GM18858 (cell line): ENCODE measurements around the gene EDIL3.
"Not testable (repeated sequence)": the region's sequence is repeated elsewhere in the genome, so short reads cannot be mapped to it uniquely, and the experiment has no call there.

Source experiments
- ATAC-seq: cut with Tn5 transposase; IDR thresholded peaks from one replicate; pipeline ENCODE4 v1.9.1; 2021; ENCODE audit not compliant: unreplicated experiment

Gene EDIL3

DNA sequence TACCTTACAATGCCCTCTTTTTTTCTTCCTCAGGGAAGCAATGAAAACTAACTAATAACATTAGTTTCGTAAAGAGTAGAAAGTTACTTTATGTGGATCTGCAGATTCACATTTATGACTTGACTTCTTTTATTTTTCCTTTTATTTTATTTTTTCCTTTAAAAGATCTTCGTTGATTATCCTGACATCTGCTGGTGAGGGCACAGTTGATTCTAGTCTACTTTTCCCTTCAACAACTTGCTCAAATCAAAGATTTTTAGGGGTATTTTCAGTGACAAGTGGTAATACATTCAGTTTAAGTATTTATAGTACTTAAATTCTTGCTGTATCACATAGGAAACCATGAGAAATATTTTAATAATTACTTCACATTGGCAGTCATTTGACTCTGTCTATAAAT, 4.9 kb downstream of the EDIL3 start:
- ATAC-seq = no peak

DNA sequence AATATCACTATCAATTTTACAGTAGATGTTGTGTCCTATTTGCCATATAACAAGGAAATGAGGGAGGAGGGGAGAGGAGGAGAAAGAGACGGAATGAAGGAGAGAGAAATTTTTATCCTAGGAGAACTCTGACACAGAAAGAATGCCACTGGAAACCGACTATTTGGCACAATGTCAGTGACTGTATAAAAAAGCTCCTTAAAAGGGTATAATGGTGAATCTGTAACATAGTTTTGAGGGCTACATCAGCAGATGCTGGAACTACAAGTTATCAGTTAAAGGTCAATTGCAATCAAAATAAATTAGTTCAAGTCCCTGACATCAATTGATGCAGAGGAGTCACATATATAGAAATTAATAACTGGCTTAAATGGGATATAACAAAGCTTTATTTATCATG, 5.7 kb downstream of the EDIL3 start:
- ATAC-seq = no peak

DNA sequence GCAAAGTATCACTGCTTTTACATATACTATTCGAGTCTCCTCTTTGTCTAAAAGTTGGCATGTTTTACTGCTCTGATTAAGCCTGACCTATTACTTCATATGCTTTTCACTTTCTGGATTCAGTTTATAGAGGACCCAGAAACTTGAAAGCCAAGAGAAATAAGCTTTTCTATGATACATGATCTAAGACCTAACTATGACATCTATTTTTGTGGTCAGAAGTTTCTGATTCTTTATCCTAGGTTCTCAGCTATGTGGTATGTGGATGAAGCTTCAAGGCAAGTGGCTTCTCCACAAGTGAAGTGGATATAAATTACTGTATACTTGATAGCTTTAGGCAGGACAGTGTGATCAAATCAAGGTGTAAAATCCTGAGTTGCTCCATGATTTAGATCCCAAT, 6.3 kb downstream of the EDIL3 start:
- ATAC-seq = no peak

DNA sequence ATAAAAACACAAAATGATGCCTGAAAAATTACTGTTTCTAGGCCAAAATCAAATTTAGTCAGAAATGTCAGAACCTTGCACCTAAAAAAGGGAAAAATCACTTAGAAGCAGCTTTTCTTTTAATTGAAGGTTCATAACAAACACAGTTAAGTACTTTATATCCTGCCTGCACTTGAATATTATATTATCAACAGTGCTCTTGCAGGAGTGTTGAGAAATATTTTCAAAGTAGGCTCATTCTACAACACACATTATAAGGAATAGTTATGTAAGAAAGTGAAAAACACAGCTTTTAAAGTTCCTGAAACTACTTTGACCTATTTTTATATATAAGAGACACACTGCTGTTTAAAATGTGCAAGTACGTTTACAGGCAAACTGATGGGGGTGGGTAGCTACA, 8.3 kb downstream of the EDIL3 start:
- ATAC-seq = no peak

DNA sequence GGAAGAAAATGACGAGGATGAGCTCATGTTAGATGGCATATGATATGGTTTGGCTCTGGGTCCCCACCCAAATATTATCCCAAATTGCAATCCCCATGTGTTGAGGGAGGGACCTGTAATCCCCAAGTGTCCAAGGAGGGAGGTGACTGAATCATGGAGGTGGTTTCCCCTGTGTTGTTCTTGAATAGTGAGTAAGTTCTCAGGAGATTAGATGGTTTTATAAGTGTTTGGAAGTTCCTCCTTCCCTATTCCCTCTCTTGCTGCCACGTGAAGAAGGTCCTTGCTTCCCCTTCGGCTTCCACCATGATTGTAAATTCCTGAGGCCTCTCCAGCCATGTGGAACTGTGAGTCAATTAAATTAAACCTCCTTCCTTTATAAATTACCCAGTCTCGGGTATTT, 10.1 kb downstream of the EDIL3 start:
- ATAC-seq = no peak

DNA sequence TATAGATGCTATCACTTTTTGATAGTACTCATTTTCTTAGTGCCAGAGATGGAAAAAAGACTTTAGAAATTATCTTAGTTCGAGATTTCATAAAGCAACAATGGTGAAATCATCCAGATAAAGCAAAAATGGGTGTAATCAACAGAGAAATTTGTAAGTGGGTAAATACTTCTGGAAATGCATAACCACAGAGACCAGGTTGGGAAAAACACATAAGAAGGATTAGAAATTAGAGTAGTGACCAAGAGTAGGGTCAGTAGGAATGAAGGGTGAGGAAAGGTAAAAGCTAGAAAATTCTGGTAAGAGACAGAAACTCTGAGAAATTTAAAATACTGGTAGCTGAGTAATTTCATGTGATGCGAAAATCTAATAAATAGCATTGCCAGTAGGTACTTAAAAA, 11.2 kb downstream of the EDIL3 start:
- ATAC-seq = no peak

DNA sequence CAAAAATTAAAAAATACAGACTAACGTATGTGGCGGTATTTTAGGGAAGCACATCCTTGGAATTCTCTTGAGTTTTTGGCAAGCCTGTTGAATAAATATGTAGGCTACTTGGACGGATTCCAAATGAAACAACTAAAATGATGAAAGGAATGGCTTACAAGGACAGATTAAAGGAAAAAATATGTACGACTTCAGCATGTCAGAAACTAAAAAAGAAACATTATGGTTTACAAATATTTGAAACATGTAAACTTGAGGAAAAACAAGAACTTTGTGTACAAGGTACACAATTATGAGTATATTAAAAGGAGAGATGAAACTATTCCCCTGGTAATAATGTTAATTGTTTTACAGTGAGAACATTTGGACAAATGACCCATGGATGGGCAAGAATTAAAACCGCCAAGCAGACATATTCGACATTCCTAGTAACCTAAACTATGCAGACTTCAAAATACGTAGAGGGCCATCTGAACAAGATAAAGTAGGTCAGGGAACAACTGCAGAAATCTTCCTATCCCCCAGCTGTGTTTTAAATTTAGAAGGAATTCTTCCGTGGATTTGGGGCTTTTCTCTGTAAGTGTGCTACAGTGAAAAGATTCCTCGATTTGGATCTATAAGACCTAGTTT, 12.5 kb downstream of the EDIL3 start:
- ATAC-seq = no peak

DNA sequence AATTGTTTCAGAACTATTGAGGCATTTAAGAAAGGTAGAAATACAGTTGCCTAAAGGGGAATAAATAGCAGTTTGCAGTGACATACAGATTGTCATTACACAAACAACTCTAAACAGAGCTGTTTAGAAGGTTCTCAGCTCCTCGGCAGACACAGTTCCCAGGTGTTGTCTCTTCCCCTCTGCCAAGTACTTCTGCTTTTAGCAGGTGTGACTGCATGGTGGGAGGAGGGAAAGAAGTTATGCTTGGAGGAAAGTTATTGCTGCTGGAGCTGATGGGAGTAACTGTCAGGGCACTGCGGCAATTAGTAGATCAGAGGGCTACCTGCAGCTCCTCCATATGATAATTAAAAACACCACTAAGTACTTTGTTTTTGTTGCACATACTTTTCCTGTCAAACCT, 14.5 kb downstream of the EDIL3 start:
- no peak for ATAC-seq

DNA sequence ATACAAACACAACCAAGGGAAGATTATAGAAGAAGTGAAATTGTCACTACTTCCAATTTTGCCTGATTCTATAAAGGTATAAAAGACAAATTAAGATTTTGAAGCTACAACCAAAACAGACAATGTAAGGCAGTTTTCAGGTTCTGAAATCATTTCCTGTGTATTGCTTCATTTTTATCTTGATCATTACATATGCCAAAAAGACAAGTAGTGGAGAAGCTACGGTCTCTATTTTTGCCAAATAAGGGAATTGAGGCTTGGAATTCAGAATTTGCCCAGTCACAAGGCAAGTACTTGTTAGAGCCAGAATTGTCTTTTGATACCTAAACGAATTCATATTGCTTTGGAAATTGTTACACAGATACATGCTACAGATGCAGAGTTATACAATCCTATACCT, 20.6 kb downstream of the EDIL3 start:
- ATAC-seq = no peak

DNA sequence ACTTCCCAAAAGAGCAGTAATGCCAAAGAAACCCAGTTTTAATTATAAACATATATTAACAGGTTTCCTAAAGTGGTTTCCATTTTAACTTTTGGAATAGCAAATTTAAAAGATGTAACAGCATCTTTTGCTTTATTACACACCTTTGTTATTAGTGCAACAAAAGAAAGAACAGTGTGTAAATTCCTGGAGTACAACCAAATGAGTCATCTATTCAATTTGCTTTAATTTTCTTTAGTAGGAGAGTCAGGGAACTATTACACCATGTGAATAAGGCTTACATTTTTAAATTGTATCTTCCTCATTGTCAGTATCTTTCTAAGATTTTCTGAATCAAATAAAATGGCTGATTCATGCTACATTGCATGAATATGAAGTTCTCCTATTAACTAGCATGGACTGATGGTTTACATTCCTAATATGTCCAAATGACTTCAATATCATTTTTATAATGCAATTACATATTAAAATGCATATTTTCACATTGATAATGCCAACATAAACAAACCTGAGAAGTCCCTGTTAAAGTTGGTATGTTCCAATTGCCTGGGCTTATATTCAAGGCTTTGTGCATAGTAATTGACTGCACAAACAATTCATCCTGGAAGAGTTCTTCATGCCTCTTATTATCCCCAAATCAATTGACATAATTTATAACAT, 22.5 kb downstream of the EDIL3 start:
- ATAC-seq = no peak

DNA sequence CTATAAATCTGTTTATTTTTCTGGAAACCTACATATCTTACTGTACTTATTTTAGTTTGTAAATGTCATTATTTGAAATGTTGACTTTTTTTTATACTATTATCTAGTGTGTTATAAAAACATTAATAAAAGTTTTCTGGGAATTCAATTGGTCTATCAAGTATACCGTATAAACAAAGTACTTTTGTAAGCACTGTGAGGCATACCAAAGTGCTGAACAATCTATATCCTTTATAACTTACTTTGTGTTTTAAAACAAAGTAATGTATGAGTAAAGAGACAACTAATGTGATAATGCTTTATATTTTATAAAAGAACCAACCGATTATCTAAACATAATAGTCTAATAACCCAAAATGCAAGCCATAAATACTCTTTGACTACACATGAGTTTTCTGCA, 23.1 kb downstream of the EDIL3 start:
- ATAC-seq = no peak

DNA sequence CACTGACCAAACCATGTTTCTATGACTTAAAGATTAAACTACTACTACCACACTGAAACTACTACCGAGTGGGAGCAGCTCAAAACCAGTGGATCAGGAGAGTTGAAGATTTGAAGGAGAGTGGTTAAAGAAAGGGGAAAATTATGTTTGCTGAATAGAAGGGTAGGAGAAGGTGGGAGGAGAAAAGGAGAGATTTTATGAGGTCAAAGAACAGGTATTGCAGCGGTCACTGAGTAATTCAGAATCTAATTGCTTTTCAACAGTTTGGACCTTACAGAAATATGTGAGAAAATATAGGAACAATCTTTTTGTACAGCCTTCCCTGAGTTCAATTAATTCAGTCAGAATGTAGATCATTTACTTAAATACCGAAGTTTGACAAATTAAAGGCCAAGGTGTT, 24.6 kb downstream of the EDIL3 start:
- no peak for ATAC-seq

DNA sequence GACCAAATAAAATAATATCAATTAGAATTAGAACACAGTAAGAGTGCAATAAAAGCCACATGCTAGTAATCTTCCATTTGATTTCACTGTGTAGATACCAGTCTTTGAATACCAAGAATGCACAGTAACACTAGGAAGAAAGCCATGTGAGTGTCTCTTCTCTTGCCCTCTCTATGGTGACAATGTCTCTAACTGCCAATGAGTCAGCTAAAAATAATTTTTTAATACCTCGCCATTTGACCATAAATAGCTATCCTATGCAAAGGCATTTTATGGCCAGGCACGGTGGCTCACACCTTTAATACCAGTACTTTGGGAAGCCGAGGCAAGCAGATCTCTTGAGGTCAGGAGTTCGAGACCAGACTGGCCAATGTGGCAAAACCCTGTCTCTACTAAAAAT, 30.6 kb downstream of the EDIL3 start:
- no peak for ATAC-seq

DNA sequence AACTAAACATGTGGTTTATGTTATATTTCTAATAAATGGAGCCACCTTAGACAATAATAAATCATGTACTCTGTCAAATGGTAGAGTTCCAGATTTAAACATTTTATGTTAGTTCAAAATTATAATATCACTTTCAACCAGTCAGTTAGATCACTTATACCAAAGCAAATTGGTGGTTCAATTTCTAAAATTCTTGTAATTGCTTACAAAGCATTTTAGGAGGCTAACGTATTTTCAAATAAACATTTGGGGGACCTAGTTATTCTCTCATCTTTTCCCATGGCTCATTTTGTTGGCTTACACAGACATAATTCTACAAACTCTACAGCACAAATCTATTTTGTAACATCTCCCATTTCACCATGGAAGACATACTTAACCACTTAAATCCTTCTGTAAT, 39.9 kb downstream of the EDIL3 start:
- ATAC-seq = no peak

DNA sequence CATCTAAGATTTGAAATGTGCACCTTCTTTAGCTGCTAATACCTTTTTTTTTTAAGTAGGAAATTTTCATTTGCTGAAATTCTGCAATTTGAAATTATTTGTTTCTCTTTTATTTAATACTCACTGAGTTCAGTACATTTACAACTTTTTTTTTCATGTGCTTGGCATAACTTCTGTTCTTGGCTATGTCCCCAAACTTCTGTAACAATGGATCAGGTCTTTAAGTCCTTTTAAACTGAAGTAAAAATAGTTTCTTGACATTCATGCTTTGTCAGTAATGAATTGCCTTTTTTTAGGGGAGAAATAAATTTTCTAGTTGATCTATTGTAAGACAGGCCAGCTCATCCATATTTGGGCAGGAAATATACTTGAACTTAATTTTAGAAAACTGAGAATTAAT, 41.5 kb downstream of the EDIL3 start:
- no peak for ATAC-seq

DNA sequence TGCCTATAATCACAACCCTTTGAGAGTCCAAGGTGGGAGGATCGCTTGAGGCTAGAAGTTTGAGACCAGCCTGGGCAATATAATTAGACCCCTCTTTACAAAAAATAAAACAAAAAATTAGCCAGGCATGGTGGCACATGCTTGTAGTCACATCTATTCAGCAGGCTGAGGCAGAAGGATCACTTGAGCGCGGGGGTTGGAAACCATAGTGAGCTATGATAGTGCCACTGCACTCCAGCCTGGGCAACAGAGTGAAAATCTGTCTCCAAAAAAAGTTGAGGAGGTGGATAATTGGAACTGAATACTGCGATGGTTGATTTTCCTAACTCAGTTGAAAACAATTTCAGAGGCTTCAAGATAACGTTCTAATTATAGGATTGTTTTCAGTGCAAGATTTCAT, 52.6 kb downstream of the EDIL3 start:
- ATAC-seq = no peak

DNA sequence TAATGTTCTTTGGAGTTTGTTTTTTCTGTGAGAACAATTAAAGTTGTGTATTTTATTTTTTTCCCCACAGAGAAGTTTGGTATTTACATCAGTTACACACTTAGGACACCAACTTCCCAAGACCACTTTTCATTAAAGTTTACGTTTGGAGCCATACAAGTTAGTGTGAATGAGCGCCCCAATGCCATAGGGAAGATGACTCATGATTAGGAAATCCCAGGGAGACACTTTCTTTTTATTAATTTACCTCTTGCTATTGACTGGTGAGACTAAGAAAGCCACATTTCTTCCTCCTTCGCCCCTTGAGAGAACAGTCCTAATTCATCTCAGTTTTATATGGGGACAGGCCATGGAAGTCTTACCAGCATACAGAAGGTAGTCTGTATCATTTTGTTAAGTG, 57.1 kb downstream of the EDIL3 start:
- no peak for ATAC-seq

DNA sequence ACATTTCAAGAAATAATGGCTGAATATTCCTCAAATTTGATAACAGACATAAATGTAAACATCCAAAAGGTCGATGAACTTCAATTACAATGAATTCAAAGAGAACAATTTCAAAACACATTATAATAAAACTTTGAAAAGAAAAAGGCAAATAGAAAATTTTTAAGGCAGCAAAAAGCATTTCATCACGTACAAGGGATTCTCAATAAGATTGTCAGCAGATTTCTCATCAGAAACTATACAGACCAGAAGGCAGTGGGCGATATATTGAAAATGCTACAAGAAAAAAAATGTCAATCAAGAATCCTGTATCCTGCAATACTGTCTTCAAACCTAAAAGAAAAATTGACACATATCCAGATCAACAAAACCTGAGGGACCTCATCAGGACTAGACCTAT, 62.0 kb downstream of the EDIL3 start:
- no peak for ATAC-seq

DNA sequence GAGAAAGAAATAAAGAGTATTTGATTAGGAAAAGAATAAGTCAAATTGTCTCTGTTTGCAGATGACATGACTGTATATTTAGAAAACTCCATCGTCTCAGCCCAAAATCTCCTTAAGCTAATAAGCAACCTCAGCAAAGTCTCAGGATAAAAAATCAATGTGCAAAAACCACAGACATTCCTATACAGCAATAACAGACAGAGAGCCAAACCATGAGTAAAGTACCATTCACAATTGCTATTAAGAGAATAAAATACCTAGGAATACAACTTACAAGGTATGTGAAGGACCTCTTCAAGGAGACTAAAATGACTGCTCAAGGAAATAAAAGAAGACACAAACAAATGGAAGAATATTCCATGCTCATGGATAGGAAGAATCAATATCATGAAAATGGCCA, 66.9 kb downstream of the EDIL3 start:
- not testable (repeated sequence) for ATAC-seq

DNA sequence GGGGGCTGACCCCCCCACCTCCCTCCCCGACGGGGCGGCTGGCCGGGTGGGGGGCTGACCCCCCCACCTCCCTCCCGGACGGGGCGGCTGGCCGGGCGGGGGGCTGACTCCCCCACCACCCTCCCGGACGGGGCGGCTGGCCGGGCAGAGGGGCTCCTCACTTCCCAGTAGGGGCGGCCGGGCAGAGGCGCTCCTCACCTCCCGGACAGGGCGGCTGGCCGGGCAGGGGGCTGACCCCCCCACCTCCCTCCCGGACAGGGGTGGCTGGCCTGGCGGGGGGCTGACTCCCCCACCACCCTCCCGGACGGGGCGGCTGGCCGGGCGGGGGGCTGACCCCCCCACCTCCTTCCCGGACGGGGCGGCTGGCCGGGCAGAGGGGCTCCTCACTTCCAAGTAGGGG, 72.4 kb downstream of the EDIL3 start:
- not testable (repeated sequence) for ATAC-seq

DNA sequence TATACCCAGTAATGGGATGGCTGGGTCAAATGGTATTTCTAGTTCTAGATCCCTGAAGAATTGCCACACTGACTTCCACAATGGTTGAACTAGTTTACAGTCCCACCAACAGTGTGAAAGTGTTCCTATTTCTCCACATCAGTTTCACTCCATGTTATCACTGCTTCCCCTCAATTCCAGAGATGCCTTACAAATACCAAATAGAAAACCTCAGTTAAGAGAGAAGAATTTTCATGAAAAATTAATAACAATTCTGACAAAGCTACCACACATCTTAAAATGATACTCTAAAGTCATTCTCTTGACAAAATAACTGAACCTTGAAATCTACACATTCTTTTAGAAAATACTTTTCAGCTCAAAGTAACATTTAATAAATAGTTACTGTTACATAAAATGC, 74.8 kb downstream of the EDIL3 start:
- not testable (repeated sequence) for ATAC-seq

DNA sequence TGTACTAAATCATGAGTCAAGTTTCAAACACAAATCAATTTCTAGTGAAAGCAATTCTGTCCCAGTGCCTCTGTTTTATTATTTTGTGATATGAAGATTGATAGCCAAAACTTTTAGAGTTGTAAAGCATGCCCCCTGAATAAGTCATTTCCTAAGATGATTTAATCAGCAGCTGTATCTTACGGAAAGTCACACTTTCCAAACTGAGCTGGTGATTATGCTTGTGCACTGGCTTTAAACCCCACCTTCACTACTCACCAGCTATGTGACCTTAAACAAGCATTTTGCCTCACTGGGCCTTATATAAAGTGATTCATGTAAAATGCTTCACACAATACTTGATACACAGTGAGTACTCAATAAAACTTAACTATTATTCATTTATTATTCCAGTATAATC, 78.1 kb downstream of the EDIL3 start:
- no peak for ATAC-seq

DNA sequence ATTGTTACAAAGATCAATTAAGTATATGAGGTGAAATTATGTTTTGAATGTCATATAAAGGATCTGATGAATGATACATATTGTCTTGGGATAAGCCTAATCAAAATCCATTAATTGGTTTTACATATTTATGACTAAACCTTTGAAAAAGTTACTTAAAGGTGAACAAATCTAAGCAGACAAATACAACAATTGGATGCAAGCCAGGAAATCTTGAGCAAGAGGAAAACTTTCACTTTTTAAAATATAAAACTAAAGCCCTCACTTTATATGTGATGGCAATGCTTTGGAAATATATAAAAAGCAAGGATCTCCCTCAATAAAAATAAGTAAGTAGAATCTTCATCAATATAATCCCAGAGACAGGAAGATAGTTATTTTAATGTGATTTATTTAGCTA, 80.1 kb downstream of the EDIL3 start:
- no peak for ATAC-seq
